HG02943 (cell line): ENCODE measurements around the gene MAGEL2.

Source experiments
- ATAC-seq: cut with Tn5 transposase; IDR thresholded peaks from one replicate; pipeline ENCODE4 v1.9.1; 2021; ENCODE audit warnings: mild to moderate bottlenecking, low read depth, moderate library complexity; ENCODE audit not compliant: unreplicated experiment

The MAGEL2 gene

GRCh38 chr15:23647421-23648370 lies at the start of gene MAGEL2:
Gene MAGEL2 (minus strand): TSS chr15:23647867. CDS start chr15:23647742, 125 bp downstream.
- ATAC-seq, result no peak

GRCh38 chr15:23695282-23695681 lies 47.6 kb upstream of the MAGEL2 start:
- no peak for ATAC-seq

- no peak for ATAC-seq
Observed at GRCh38 chr15:23694592-23694991, 46.9 kb upstream of the MAGEL2 start.

- ATAC-seq, result no peak
Observed at GRCh38 chr15:23690450-23690852, 42.8 kb upstream of the MAGEL2 start.

- no peak for ATAC-seq
Observed at GRCh38 chr15:23690015-23690414, 42.3 kb upstream of the MAGEL2 start.

GRCh38 chr15:23687143-23687470 lies 39.4 kb upstream of the MAGEL2 start, which contains the start of gene NDN:
Gene NDN (minus strand): TSS chr15:23687305. CDS start chr15:23687217, 88 bp downstream.
- no peak for ATAC-seq

GRCh38 chr15:23686466-23687142 lies 38.9 kb upstream of the MAGEL2 start:
- no peak for ATAC-seq

GRCh38 chr15:23671481-23671880 lies 23.8 kb upstream of the MAGEL2 start:
- no peak for ATAC-seq

- no peak for ATAC-seq
Observed at GRCh38 chr15:23670970-23671369, 23.3 kb upstream of the MAGEL2 start.

GRCh38 chr15:23663232-23663631 lies 15.6 kb upstream of the MAGEL2 start:
- ATAC-seq, result no peak

GRCh38 chr15:23648920-23649515 lies 1.4 kb upstream of the MAGEL2 start:
- no peak for ATAC-seq

- ATAC-seq, result no peak
Observed at GRCh38 chr15:23647001-23647295, 719 bp downstream of the MAGEL2 start.

- ATAC-seq, result no peak
Observed at GRCh38 chr15:23646165-23647000, 1.3 kb downstream of the MAGEL2 start.

- no peak for ATAC-seq
Observed at GRCh38 chr15:23645371-23646164, 2.1 kb downstream of the MAGEL2 start.

GRCh38 chr15:23644829-23645228 lies 2.8 kb downstream of the MAGEL2 start:
- ATAC-seq, result no peak

- no peak for ATAC-seq
Observed at GRCh38 chr15:23642413-23643044, 5.1 kb downstream of the MAGEL2 start.

- ATAC-seq, result no peak
Observed at GRCh38 chr15:23634181-23634580, 13.5 kb downstream of the MAGEL2 start.

GRCh38 chr15:23629234-23629805 lies 18.3 kb downstream of the MAGEL2 start:
- no peak for ATAC-seq

- no peak for ATAC-seq
Observed at GRCh38 chr15:23628612-23629233, 18.9 kb downstream of the MAGEL2 start.
